Measurements from ENCODE around the gene SKI. TPM values are rescaled to one million over a fixed set of nuclear protein-coding genes. Genes with fewer than 3 reads are reported as not detected.

SKI gene
- total RNA-seq, 1 donor from 2014 or later, result 90.0 TPM

GRCh38 chr1:2255420-2256369 is 27.6 kb downstream of the SKI start:
- Histone ChIP-seq H3K36me3 (no peaks in the 10 kb centered on the region), H3K27ac (peak overlapping the region; percentile 80), H3K4me1 (peaks cover 88% of the 10 kb centered on the region), H3K27me3 (ENCODE audit: low read depth) (no peaks in the 10 kb centered on the region), H3K9me3 (peaks cover 14% of the 10 kb centered on the region), H3K4me3 (no peak overlapping the region)
- ATAC-seq, result peak; percentile 40 to 66
- no peak for DNase-seq
- intact Hi-C loops (cut with DNase I), result no loop called here
- TF ChIP-seq CTCF (IDR thresholded peaks at IDR 0.05), result no peak

DNA sequence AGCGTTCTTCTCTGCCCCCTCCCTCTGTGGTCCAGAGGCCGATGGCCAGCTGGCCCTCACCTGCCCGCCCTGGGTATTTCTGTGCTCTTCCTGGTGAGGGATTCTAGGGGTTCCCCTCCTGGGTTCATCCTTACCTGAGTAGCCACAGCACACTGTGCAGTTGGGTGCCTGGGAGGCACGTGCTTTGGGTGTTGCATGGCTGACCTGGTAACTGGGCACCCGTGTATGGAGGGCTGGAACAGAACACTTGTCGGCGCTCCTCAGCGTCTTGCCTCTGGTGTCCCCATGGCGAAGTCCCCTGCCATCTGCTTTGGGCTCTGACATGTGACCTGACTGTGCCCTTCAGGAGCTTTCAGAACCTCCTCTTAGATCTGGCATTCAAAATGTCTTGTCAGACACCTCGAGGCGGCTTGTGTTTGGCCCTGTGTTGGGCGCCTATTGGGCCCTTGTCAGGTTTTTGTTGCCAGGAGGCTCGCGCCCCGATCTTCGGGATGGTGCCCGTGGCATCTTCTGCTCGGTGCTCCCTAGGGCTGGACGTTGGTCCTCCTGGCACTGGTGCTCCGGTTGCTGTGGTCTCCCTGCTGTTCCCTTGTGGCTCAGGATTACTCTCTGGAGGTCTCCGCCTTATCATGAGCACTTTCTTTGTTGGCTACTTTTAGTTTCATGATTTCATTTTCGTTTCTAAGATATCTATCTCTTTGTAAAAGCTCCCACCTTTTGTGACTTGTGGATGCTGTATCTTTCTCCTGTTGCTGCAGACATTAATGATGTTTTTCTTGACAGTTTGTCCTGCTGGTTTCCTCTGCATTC is 28.5 kb downstream of the SKI start:
- no peak overlapping the region for H3K4me3 ChIP-seq
- no peak for TF ChIP-seq CTCF (IDR thresholded peaks at IDR 0.05)
- ATAC-seq, result no peak
- intact Hi-C loops (cut with DNase I), result no loop called here
- peaks cover 88% of the 10 kb centered on the region for H3K4me1 ChIP-seq
- H3K27me3 ChIP-seq (ENCODE audit: low read depth), result no peaks in the 10 kb centered on the region
- peak overlapping the region; percentile 80 for H3K27ac ChIP-seq
- no peak for DNase-seq
- H3K36me3 ChIP-seq, result no peaks in the 10 kb centered on the region
- H3K9me3 ChIP-seq, result peaks cover 14% of the 10 kb centered on the region

- ATAC-seq (no peak), DNase-seq (no peak)
- Histone ChIP-seq H3K4me3 (no peak overlapping the region), H3K9me3 (peaks cover 14% of the 10 kb centered on the region), H3K27me3 (ENCODE audit: low read depth) (no peaks in the 10 kb centered on the region), H3K27ac (peak overlapping the region; percentile 80), H3K4me1 (peaks cover 83% of the 10 kb centered on the region), H3K36me3 (no peaks in the 10 kb centered on the region)
- no peak for TF ChIP-seq CTCF (IDR thresholded peaks at IDR 0.05)
- intact Hi-C loops (cut with DNase I), result no loop called here
Observed at GRCh38 chr1:2257245-2257627, 29.1 kb downstream of the SKI start.

DNA sequence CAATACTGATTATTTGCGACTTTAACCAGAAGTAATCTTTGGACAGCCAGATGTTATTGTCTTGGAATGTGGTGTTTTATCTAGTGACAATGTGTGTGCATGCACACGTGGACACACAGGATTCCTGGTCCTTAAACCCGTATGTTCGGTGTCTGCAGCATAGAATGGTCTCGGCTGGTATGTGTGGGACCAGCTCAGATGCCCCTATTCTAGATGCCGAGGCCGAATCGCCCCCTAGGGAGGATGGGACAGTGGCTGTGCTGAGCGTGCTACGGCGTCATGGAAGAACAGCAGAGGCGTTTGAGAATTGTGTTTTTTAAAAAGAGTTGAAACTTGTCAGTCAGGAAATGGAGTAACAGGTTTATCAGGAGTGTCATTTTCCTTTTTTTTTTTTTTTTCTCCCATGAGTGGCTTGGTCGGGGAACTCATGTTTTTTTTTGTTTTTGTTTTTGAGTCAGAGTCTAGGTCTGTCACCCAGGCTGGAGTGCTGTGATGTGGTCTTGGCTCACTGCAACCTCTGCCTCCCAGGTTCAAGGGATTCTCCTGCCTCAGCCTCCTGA is 30.1 kb downstream of the SKI start:
- H3K27ac ChIP-seq, result peak overlapping the region; percentile 4
- H3K4me1 ChIP-seq, result peaks cover 76% of the 10 kb centered on the region
- DNase-seq (no peak), ATAC-seq (peak in 1 of 2 donors; percentile 17)
- no peak for TF ChIP-seq CTCF (IDR thresholded peaks at IDR 0.05)
- H3K9me3 ChIP-seq, result peaks cover 14% of the 10 kb centered on the region
- H3K4me3 ChIP-seq, result no peak overlapping the region
- intact Hi-C loops (cut with DNase I), result no loop called here
- no peaks in the 10 kb centered on the region for H3K36me3 ChIP-seq
- H3K27me3 ChIP-seq (ENCODE audit: low read depth), result no peaks in the 10 kb centered on the region

GRCh38 chr1:2258996-2259395 is 30.9 kb downstream of the SKI start:
- H3K27ac ChIP-seq, result no peak overlapping the region
- intact Hi-C loops (cut with DNase I), result no loop called here
- ATAC-seq, result no peak

More at GRCh38 chr1:2258996-2259395, 30.9 kb downstream of the SKI start:
- Histone ChIP-seq H3K4me1 (peaks cover 68% of the 10 kb centered on the region), H3K27me3 (ENCODE audit: low read depth) (no peaks in the 10 kb centered on the region), H3K9me3 (peaks cover 14% of the 10 kb centered on the region), H3K4me3 (no peak overlapping the region), H3K36me3 (no peaks in the 10 kb centered on the region)
- no peak for TF ChIP-seq CTCF (IDR thresholded peaks at IDR 0.05)
- DNase-seq, result no peak

All from lower lobe of right lung (tissue), 2 donors.